AG09319 (cell line): ENCODE data around the gene PSTK.
A peak's percentile ranks its signal among the peaks of the same experiment; 100 is the strongest.

Experiments
- DNase-seq: peaks from one replicate; pipeline ENCODE4 v3.0.0-alpha.2; 2010; ENCODE audit warnings: low read depth; ENCODE audit errors: extremely low read depth
- CTCF ChIP-seq: IDR thresholded peaks from 2 replicates; pipeline ENCODE4 v1.5.1; 2011; ENCODE audit warnings: low read depth, mild to moderate bottlenecking, inconsistent platforms, low read length, moderate library complexity

Gene PSTK

GRCh38 chr10:123018531-123018930 lies 38.3 kb downstream of the PSTK start:
- TF ChIP-seq CTCF: no peak

GRCh38 chr10:123019264-123019663 lies 39.1 kb downstream of the PSTK start:
- TF ChIP-seq CTCF: no peak
- no peak for DNase-seq

More at GRCh38 chr10:123018531-123018930, 38.3 kb downstream of the PSTK start:
- DNase-seq: no peak

- no peak for TF ChIP-seq CTCF
- no peak for DNase-seq
These were observed 39.9 kb downstream of the PSTK start for GRCh38 chr10:123019941-123020703.

GRCh38 chr10:123021517-123021916 lies 41.3 kb downstream of the PSTK start:
- peak; percentile 9 for TF ChIP-seq CTCF

GRCh38 chr10:123024540-123024939 lies 44.3 kb downstream of the PSTK start:
- no peak for TF ChIP-seq CTCF
- no peak for DNase-seq

More at GRCh38 chr10:123021517-123021916, 41.3 kb downstream of the PSTK start:
- no peak for DNase-seq

- no peak for TF ChIP-seq CTCF
- no peak for DNase-seq
These were observed 46.1 kb downstream of the PSTK start for GRCh38 chr10:123026302-123026701.

- DNase-seq: no peak
- TF ChIP-seq CTCF: no peak
These were observed 47.7 kb downstream of the PSTK start for GRCh38 chr10:123027861-123028260.
